GM18526 (cell line): ENCODE data around the gene TRAF3IP3.

Source experiments
- POLR2A ChIP-seq: IDR thresholded peaks from 3 replicates; pipeline ENCODE4 v1.6.1; 2011; ENCODE audit not compliant: insufficient read length; ENCODE audit errors: extremely low read depth

The TRAF3IP3 gene

GRCh38 chr1:209755926-209756614 lies at the start of gene TRAF3IP3:
TSS of gene TRAF3IP3 (plus strand) at chr1:209756053. CDS start at chr1:209760040, 3,987 bp downstream.
- peak; percentile 67 for TF ChIP-seq POLR2A

- no peak for TF ChIP-seq POLR2A
These were observed 49.2 kb upstream of the TRAF3IP3 start for GRCh38 chr1:209706622-209707021.

- no peak for TF ChIP-seq POLR2A
These were observed 48.5 kb upstream of the TRAF3IP3 start for GRCh38 chr1:209707308-209707707.

DNA sequence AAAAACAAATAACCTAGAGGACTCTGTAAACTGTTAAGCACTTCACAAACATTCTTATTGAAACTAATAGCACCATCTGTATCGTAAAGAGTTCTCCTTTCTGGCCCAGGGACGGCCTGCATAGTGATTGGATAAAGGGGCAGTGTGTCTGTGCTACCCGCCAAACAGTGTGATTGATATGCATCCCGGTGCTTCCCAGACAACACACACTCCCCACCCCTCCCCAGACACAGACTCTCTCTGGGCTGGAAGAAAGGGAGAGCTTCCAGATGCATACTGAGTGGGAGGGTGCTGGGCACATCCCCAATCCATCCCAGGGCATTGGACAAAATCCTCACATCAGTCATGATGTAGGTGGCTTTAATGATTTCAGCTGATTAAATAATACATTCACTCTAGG lies 47.6 kb upstream of the TRAF3IP3 start:
- no peak for TF ChIP-seq POLR2A

- no peak for TF ChIP-seq POLR2A
These were observed 45.8 kb upstream of the TRAF3IP3 start for GRCh38 chr1:209710093-209710492.

DNA sequence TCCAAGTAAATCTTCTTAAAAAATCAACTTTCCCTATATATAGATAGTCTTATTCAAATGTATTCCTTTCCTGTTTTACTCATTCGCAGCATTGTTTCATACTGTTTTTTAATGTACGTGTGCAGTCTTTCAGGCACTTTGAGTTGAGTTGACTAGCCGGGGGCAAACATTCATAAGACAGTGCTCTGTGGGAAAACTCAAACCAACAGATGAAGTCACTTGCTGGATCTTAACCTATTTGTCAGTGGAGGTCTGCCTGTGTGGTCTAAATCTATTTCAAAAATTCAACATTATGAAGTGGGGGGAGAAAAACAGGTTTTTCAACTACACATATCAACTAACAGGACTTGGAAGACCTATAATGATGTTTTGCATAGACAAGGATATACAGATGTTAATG lies 45.0 kb upstream of the TRAF3IP3 start:
- TF ChIP-seq POLR2A: no peak

GRCh38 chr1:209714338-209714737 lies 41.5 kb upstream of the TRAF3IP3 start:
- TF ChIP-seq POLR2A: no peak

DNA sequence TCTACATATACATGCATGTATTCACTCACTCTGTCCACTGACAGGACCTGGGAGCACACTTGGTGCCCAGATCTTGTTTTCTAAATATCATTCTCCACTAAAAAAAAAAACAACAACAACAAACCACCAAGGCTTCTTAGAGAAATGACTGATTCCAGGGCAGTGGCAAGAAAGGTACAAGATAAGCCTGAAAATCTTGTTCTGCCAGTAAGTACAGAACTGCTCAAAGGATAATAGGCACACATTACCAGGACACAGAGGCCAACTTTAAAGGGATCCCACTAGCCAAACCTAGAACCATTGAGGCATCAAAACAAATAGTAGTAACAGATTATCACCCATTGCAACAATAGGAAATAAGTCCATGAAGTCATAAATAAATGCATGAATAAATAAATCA lies 40.5 kb upstream of the TRAF3IP3 start:
- no peak for TF ChIP-seq POLR2A

- TF ChIP-seq POLR2A: no peak
These were observed 38.0 kb upstream of the TRAF3IP3 start for GRCh38 chr1:209717818-209718217.

DNA sequence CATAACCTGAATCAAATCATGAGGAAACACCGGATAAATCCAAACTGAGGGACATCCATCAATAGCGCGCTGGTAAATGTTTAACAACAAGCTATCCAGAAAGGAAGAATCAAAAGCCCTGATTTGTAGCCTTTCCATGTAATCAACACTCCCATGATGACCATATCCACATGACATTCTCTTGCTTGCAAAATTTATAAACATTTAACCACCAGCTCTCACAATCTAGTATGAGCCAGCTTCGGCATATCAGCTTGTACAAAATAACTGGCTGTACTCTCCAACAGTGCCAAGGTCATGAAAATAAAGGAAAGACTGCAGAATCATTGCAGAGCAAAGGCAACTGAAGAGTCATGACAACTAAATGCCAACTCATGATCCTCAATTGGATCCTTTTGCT lies 35.5 kb upstream of the TRAF3IP3 start:
- TF ChIP-seq POLR2A: no peak

DNA sequence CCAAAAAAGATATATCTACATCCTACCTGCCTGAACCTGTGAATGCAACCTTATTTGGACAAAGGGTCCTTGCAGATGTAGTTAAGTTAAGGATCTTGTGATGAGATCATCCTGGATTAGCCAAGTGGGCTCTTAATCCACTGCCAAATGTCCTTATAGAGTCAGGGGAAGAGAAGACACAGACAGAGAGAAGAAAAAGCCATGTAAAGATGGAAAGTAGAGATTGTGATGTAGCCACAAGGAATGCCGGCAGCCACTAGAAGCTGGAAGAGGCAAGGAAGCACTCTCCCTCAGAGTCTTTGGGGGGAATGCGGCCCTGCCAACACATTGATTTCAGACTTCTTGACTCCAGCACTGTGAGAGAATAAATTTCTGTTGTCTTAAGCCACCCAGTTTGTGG lies 35.0 kb upstream of the TRAF3IP3 start:
- TF ChIP-seq POLR2A: no peak

GRCh38 chr1:209721323-209721722 lies 34.5 kb upstream of the TRAF3IP3 start:
- TF ChIP-seq POLR2A: no peak

- no peak for TF ChIP-seq POLR2A
These were observed 32.6 kb upstream of the TRAF3IP3 start for GRCh38 chr1:209723265-209723664.

DNA sequence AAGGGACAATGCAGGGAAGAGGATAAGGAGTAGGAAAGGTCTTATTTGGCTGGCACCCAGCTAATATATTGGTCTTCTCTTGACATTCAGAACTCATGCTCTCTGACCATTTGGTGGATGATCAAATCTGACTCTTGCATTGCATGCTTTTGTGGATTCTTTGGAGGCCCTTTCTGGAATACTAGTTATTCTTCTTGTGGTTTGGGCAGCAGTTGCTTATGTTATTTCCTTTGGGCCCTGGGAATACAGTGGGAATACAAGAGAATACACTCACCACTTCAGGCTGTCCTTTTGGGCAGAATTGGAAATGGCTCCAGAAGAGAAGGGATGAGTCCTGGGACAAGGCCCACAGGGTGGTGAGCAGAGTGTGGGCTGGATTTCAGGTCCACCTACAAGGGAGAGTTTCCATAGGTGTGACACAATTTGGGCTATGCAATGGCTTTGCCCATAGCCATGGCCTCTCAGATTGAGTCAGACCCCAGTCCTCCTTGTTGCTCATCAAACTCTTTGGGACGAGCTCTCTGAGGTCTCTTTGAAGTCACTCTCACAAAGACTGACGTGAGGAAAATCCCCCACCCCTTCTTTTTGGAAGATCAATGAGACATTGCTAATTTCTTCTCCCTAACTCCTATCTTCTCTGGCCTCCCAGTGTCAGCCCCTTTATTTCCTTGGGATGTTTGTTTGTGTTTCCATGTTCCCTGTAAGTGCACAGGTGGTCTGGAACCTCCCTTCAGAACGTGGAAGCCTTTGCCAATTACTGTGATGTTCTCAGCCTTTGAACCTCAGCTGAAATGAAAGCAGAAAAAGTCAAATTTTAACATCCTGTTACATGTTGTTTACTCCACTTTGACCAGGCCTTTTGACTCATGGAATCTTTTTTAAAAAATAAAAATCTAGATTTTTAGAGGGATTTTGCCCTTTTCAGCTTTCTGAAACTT lies 31.8 kb upstream of the TRAF3IP3 start:
- no peak for TF ChIP-seq POLR2A

GRCh38 chr1:209727286-209727685 lies 28.6 kb upstream of the TRAF3IP3 start:
- no peak for TF ChIP-seq POLR2A

DNA sequence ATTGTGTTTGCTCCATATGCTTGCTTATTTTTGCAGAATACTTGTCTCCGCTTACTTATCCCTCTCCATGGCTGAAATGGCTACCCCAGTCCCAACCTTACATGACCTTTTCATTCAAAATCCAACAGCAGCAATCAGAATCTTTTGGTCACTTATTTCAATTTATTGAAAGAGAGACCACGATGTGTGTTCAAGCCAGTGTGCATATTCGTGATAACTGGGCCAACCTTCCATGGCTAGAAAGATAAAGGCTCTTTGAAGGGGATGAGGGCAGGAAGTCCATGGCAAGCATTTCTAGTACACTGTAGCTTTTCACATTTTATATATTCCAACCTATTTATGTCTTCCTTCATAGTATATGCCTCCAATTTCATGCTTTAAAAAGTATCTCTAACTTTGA lies 28.1 kb upstream of the TRAF3IP3 start:
- no peak for TF ChIP-seq POLR2A
